Measurements from ENCODE around the gene TMEM244. TPM values are rescaled to one million over a fixed set of nuclear protein-coding genes. Genes with fewer than 3 reads are reported as not detected.

The TMEM244 gene
- polyA plus RNA-seq, 3 donors = not detected

Other genes starting within 250 kb of the TMEM244 start
- gene ARHGAP18, start 151.1 kb downstream of the TMEM244 start, polyA plus RNA-seq = 10 to 100 TPM in 2 of 3 donors, 1 to 10 TPM in 1; 7.6 to 13.8 (median 13.0) TPM
- 1 to 10 TPM; 1.1 to 3.6 (median 2.5) TPM for gene L3MBTL3, start 157.3 kb upstream of the TMEM244 start, polyA plus RNA-seq